Fibroblast of skin of right biceps (primary cell): ENCODE data around the gene IKZF3.
"Not testable (repeated sequence)": the region's sequence is repeated elsewhere in the genome, so short reads cannot be mapped to it uniquely, and the experiment has no call there.

ENCODE experiments used
- DNase-seq: peaks from one replicate; pipeline ENCODE4 v3.0.0-alpha.2; 2013

The IKZF3 gene

GRCh38 chr17:39855911-39856649 is 8.0 kb downstream of the IKZF3 start:
- not testable (repeated sequence) for DNase-seq

- no peak for DNase-seq
Measured at GRCh38 chr17:39854909-39855308, 9.2 kb downstream of the IKZF3 start.

GRCh38 chr17:39852239-39852638 is 11.9 kb downstream of the IKZF3 start:
- no peak for DNase-seq

GRCh38 chr17:39850186-39850585 is 13.9 kb downstream of the IKZF3 start:
- not testable (repeated sequence) for DNase-seq

GRCh38 chr17:39848600-39848999 is 15.5 kb downstream of the IKZF3 start:
- no peak for DNase-seq

GRCh38 chr17:39846205-39846604 is 17.9 kb downstream of the IKZF3 start:
- DNase-seq, result no peak

- no peak for DNase-seq
Measured at GRCh38 chr17:39845052-39845846, 18.9 kb downstream of the IKZF3 start.

- DNase-seq, result no peak
Measured at GRCh38 chr17:39841134-39841683, 22.9 kb downstream of the IKZF3 start.

- DNase-seq, result no peak
Measured at GRCh38 chr17:39838784-39839183, 25.3 kb downstream of the IKZF3 start.

- DNase-seq, result no peak
Measured at GRCh38 chr17:39838057-39838456, 26.1 kb downstream of the IKZF3 start.

- no peak for DNase-seq
Measured at GRCh38 chr17:39836117-39836516, 28.0 kb downstream of the IKZF3 start.

GRCh38 chr17:39835038-39835786 is 28.9 kb downstream of the IKZF3 start:
- DNase-seq, result no peak

GRCh38 chr17:39834017-39834416 is 30.1 kb downstream of the IKZF3 start:
- DNase-seq, result no peak

GRCh38 chr17:39831588-39831987 is 32.5 kb downstream of the IKZF3 start:
- no peak for DNase-seq

GRCh38 chr17:39828443-39828842 is 35.7 kb downstream of the IKZF3 start:
- DNase-seq, result no peak

GRCh38 chr17:39826334-39826733 is 37.8 kb downstream of the IKZF3 start:
- DNase-seq, result no peak

- DNase-seq, result no peak
Measured at GRCh38 chr17:39823407-39824054, 40.6 kb downstream of the IKZF3 start.

GRCh38 chr17:39822051-39822451 is 42.1 kb downstream of the IKZF3 start:
- no peak for DNase-seq

- no peak for DNase-seq
Measured at GRCh38 chr17:39820987-39821386, 43.1 kb downstream of the IKZF3 start.

GRCh38 chr17:39820541-39820940 is 43.6 kb downstream of the IKZF3 start:
- DNase-seq, result no peak

- DNase-seq, result no peak
Measured at GRCh38 chr17:39818358-39819000, 45.6 kb downstream of the IKZF3 start.

GRCh38 chr17:39816272-39816671 is 47.8 kb downstream of the IKZF3 start:
- no peak for DNase-seq
